IPS DF 6.9 (cell line): Measurements from ENCODE around the gene AHSP.
"Not testable (repeated sequence)": the region's sequence is repeated elsewhere in the genome, so short reads cannot be mapped to it uniquely, and the experiment has no call there.

Experiments
- DNase-seq: peaks from one replicate; pipeline ENCODE4 v3.0.0-alpha.2; 2013; ENCODE audit warnings: low read depth, low spot score
- H3K27ac ChIP-seq: one replicate; pipeline ENCODE4 v1.5.1; 2013; ENCODE audit warnings: low read length, control low read depth
- H3K27me3 ChIP-seq: 2 replicates; pipeline ENCODE4 v1.6.1; 2013; ENCODE audit warnings: mild to moderate bottlenecking, low read length; ENCODE audit not compliant: control insufficient read depth, insufficient read depth
- H3K36me3 ChIP-seq: 2 replicates; pipeline ENCODE4 v1.6.1; 2013; ENCODE audit warnings: low read length; ENCODE audit not compliant: control insufficient read depth, insufficient read depth
- H3K4me1 ChIP-seq: 2 replicates; pipeline ENCODE4 v1.6.1; 2013; ENCODE audit warnings: low read length; ENCODE audit not compliant: control insufficient read depth, insufficient read depth
- H3K4me3 ChIP-seq: 2 replicates; pipeline ENCODE4 v1.5.1; 2013; ENCODE audit warnings: mild to moderate bottlenecking, low read length
- H3K9me3 ChIP-seq: 2 replicates; pipeline ENCODE4 v1.6.1; 2013; ENCODE audit warnings: low read length, inconsistent platforms; ENCODE audit not compliant: control insufficient read depth, insufficient read depth
- WGBS: extraction: QIAGEN DNeasy Blood & Tissue Kit; methylation state at CpG from one replicate; pipeline ENCODE4 v1.1.7; 2013; ENCODE audit warnings: mixed read lengths, missing lambda C conversion rate; ENCODE audit not compliant: insufficient read length, insufficient coverage; 5-methylcytosine and 5-hydroxymethylcytosine counted together

The AHSP gene

DNA sequence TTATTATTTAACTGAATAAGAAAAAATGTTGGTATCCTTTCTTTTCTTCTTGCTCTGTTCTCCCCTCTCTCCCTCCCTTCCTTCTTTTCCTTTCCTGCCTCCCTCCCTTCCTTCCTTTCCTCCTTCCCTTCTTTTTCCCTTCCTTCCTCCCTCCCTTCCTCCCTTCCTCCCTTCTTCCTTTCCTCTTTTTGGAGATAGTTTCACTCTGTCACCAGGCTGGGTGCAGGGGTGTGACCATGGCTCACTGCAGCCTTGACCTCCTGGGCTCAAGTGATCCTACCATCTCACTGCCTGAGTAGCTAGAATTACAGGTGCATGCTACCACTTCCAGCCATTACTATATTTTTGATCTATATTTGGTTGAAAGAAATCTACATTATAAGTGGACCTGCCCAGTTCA lies 13.8 kb upstream of the AHSP start:
- H3K9me3 ChIP-seq = no peaks in the 10 kb centered on the region
- no peaks in the 10 kb centered on the region for H3K4me1 ChIP-seq
- H3K27me3 ChIP-seq = no peaks in the 10 kb centered on the region
- H3K27ac ChIP-seq = no peak overlapping the region
- no peak overlapping the region for H3K4me3 ChIP-seq
- no peaks in the 10 kb centered on the region for H3K36me3 ChIP-seq
- DNase-seq = no peak

DNA sequence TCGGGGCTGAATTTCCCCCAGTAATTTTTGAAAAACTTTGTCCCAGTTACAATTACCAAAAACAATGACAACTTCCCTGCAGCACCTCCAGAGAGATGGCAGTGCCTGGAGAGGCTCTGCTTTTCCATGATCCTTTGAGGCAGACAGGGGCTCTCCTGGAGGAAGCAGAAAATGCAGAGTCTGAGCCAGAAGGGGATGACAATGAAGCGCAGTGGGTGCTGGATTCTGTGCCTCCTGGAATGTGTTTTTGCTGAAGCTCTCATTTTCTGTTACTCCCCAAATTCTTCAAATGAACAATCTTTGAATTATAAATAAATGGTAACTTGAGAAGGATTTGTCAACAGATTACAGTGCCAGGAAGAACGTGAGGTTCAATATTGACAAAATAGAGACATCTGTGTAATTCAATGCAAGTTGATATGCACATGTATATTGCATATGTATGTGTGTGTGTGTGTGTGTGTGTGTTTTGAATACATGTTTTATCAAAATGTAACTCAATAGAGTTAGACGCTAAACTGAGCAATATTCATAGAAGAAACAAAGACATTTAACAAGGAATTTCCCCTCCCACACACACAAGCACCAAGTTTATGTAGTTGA lies 9.8 kb upstream of the AHSP start:
- Histone ChIP-seq H3K4me3 (no peak overlapping the region), H3K27ac (no peak overlapping the region), H3K9me3 (no peaks in the 10 kb centered on the region), H3K36me3 (no peaks in the 10 kb centered on the region), H3K27me3 (no peaks in the 10 kb centered on the region), H3K4me1 (no peaks in the 10 kb centered on the region)
- no CpG with 5 or more reads among the region's 4 CpGs for WGBS
- no peak for DNase-seq

DNA sequence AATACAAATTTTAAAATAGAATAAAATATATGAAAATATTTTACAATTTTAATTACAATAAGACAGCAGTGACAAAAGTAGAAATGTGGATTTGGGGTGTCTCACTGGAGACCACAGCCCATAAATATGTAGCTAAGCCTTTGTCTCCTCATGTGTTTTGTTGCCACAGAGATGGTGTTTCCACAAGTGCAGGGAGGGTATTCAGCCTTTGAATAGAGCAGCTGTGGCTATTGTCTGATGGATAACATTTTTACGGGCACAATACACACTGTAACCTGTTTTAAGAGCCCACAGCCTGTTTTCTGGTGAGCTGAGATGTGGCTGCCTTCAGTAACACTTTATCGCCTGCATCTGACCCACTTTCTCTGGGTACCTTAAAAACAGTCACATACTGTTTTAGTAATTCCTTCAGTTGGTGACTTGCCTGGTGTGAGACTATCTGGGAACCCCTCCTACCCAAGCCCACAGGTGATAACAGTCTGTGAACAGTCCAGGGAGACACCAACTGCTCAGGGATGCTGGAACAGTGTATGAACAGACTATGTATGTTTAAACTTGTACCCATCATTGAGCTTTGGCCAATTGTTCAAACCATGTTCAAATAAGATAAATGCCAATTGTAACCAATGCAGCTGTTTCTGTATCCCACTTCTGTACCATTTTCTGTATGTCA lies 7.8 kb upstream of the AHSP start:
- H3K4me1 ChIP-seq = no peaks in the 10 kb centered on the region
- no peaks in the 10 kb centered on the region for H3K27me3 ChIP-seq
- no peak for DNase-seq
- no peak overlapping the region for H3K27ac ChIP-seq
- H3K4me3 ChIP-seq = no peak overlapping the region
- WGBS = no CpG with 5 or more reads among the region's 2 CpGs
- no peaks in the 10 kb centered on the region for H3K9me3 ChIP-seq
- no peaks in the 10 kb centered on the region for H3K36me3 ChIP-seq

DNA sequence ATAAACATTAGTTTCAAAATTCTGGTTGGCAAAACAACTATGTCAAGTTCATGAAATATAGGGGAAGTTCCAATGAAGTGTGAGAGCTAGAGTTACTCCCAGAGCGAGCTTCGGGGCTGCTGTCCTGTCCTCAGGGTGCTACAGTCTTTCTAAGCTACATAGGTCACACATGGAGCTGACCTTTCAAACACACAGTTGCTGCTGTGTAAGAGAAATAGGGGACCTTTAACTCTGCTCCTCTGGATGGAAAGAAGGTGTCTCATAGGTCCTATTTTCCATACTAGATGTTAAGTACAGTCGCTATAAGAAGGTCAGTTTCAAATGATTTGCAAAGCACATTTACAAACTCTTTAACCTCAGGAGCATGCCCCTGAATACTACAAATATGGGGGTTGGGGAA lies 6.3 kb upstream of the AHSP start:
- no peak overlapping the region for H3K27ac ChIP-seq
- DNase-seq = no peak
- no peaks in the 10 kb centered on the region for H3K27me3 ChIP-seq
- no CpG with 5 or more reads among the region's 3 CpGs for WGBS
- no peak overlapping the region for H3K4me3 ChIP-seq
- no peaks in the 10 kb centered on the region for H3K9me3 ChIP-seq
- H3K36me3 ChIP-seq = no peaks in the 10 kb centered on the region
- H3K4me1 ChIP-seq = no peaks in the 10 kb centered on the region

DNA sequence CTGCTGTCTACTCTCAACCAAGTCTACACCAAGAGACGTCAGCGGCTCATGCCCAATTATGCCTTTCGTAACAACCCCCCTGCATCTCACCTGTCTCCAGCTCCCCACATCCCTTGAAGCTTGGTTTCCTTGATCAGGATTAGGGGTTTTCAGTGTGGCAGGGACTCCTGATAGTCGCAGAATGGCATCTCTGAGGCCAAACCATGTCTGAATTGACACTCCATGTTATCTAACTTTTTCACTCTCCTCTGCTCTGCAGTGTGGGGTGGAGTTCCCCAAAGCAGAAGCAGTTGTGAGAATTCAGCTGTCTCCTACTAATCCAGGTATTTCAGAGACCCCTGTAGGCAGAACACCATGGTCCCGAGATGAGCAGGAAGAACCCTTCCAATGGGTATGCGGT lies 5.6 kb upstream of the AHSP start:
- WGBS = no CpG with 5 or more reads among the region's 6 CpGs
- no peak overlapping the region for H3K4me3 ChIP-seq
- H3K4me1 ChIP-seq = no peaks in the 10 kb centered on the region
- no peaks in the 10 kb centered on the region for H3K27me3 ChIP-seq
- H3K27ac ChIP-seq = no peak overlapping the region
- no peaks in the 10 kb centered on the region for H3K9me3 ChIP-seq
- no peaks in the 10 kb centered on the region for H3K36me3 ChIP-seq
- DNase-seq = no peak

DNA sequence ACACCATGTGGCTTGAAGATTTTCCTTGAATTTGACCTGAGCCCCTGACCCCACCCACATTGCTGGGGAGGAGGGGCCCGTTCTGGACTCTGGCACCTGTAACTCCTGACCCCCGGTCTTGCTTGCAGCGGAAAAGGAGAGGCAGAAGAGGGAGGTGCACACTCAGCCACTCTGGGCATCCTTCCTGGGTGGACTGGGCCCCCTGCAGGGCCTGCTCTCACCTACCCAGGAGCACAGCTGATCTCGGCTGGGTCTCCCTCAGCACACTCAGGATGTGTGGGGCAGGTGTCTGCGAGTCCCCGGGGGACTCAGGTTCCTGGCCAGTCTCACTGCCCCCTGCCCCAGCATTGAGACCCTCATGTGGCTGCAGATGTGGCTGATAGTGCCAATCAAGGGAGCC lies 3.9 kb upstream of the AHSP start:
- not testable (repeated sequence) for DNase-seq, H3K9me3 ChIP-seq, H3K4me1 ChIP-seq, H3K36me3 ChIP-seq, H3K27me3 ChIP-seq, H3K27ac ChIP-seq, H3K4me3 ChIP-seq
- WGBS = no CpG with 5 or more reads among the region's 6 CpGs

DNA sequence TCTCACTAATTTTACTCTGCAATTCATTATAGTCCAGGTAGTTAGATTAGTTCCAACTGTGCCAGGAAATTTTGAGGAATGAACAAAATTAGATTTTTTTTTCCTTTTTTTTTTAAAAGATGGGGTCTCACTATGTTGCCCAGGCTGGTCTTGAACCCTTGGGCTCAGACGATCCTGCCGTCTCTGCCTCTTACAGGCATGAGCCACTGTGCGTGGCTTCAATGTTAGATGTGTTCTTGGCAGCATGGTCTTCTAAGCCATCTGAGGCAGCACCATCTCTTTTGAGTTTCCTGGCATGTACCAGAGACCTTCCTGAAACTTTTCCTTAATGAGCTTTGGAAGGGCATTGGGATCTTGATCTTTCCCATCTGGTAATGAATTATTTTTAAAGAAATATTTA lies 2.6 kb upstream of the AHSP start:
- Histone ChIP-seq H3K27ac (no peak overlapping the region), H3K4me1 (peaks cover 2% of the 10 kb centered on the region; the same call in 1 of the 2 replicates), H3K9me3 (no peaks in the 10 kb centered on the region), H3K27me3 (peaks cover 7% of the 10 kb centered on the region; the same call in 1 of the 2 replicates), H3K36me3 (no peaks in the 10 kb centered on the region), H3K4me3 (no peak overlapping the region)
- WGBS = no CpG with 5 or more reads among the region's 3 CpGs
- DNase-seq = no peak

DNA sequence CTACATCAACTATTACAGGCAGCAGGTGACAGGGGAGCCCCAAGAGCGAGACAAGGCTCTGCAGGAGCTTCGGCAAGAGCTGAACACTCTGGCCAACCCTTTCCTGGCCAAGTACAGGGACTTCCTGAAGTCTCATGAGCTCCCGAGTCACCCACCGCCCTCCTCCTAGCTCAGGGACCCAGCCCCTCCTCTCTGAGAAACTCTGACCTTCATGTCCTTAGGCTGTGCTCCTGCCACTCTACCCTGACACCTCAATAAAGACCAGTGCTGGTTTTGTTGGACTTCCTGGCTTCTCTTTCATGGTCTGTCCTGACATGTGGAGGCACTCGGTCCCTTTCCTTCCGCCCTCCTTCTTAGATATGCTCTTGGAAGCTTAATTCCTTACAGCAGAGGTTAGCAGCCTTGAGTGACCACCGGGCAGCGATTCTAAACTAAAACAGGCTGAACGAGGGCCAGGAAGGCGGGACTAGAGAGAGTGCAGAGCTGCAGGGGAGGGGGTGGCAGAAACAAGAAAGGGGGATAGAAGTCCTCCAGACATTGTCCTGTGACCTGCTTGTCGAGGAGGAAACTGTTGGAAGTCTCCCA lies 915 bp downstream of the AHSP start:
- Histone ChIP-seq H3K36me3 (no peaks in the 10 kb centered on the region), H3K27ac (no peak overlapping the region), H3K4me1 (peaks cover 2% of the 10 kb centered on the region; the same call in 1 of the 2 replicates), H3K27me3 (peaks cover 10% of the 10 kb centered on the region; the same call in 1 of the 2 replicates), H3K4me3 (peak overlapping the region; percentile 15; the same call in 1 of the 2 replicates), H3K9me3 (no peaks in the 10 kb centered on the region)
- WGBS = no CpG with 5 or more reads among the region's 11 CpGs
- DNase-seq = no peak

DNA sequence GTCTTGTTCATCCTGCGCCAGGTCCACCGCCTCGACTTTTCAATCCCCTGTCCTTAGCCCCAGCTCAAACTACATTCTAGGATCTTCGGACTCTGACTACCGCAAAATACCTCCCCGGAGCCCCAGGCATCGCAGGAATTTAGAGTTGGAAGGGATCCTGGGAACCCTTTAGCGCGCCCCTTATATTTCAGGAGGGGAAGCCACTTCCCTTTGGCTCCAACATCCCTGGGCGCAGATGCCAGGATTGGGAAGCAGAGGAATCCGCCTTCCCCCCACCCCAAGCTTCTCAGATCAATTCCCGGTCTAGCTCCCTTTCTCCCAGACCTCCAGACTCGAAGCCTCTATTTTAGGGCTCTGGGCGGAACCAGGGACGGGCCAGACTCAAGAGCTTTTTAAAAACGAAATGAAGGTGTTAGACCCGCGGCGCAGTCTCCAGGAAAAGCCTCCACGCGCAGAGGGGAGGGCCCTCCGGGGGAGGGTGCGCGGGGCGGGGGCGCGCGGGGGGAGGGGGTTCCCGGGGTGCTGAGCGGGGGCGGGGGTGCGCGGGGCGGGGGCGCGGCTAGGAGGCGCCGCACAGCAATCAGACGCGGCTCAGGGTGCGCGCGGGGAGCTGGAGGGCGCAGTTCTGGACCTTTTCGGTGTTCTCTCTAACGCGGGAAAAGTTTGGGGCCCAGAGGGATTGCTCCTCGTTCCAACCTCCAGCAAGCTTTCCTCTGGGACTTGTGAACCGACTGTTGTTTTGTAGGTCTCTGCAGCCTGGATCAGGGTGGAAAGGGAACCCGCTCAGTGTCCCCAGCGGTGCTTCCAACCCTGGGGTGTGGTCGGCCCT lies 1.6 kb downstream of the AHSP start:
- no peak for DNase-seq
- Histone ChIP-seq H3K27ac (no peak overlapping the region), H3K36me3 (no peaks in the 10 kb centered on the region), H3K27me3 (peaks cover 10% of the 10 kb centered on the region; the same call in 1 of the 2 replicates), H3K9me3 (no peaks in the 10 kb centered on the region), H3K4me1 (peaks cover 2% of the 10 kb centered on the region; the same call in 1 of the 2 replicates), H3K4me3 (peak overlapping the region; percentile 25; the same call in 1 of the 2 replicates)
- WGBS = no CpG with 5 or more reads among the region's 52 CpGs

DNA sequence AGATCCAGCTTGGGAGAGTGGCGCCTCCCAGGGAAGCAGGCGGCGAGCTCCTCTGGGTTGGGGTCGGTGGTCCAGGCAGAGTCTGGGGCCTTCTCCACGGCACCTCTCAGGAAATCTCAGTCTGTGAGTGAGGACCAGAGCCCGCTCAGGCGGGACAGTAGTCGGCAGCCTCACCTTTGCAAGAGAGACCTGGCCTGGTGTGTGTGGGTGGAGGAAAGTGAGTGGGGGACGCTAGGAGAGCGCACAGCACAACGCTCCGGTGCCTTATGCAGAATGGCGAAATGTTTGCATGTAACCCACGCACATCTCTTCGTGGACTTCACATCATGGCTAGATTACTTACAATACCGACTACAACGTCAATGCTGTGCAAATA lies 2.2 kb downstream of the AHSP start:
- H3K4me1 ChIP-seq = peaks cover 2% of the 10 kb centered on the region; the same call in 1 of the 2 replicates
- H3K27me3 ChIP-seq = peaks cover 10% of the 10 kb centered on the region; the same call in 1 of the 2 replicates

More for the DNA sequence above, 2.2 kb downstream of the AHSP start:
- H3K4me3 ChIP-seq = peak overlapping the region; percentile 25; the same call in 1 of the 2 replicates
- DNase-seq = no peak
- H3K36me3 ChIP-seq = no peaks in the 10 kb centered on the region
- H3K27ac ChIP-seq = no peak overlapping the region
- no peaks in the 10 kb centered on the region for H3K9me3 ChIP-seq
- WGBS = no CpG with 5 or more reads among the region's 17 CpGs
